GM12864 (cell line): ENCODE data around the gene ABCC9.

Source experiments
- DNase-seq: peaks from one replicate; pipeline ENCODE4 v3.0.0-alpha.2; 2011; ENCODE audit warnings: low read depth
- H3K4me3 ChIP-seq: 2 replicates; pipeline ENCODE4 v1.5.1; 2011; ENCODE audit warnings: mild to moderate bottlenecking, low read depth, low read length, control low read depth
- CTCF ChIP-seq: IDR thresholded peaks from 2 replicates; pipeline ENCODE4 v1.5.1; 2011; ENCODE audit warnings: low read depth, mild to moderate bottlenecking, moderate library complexity, low read length, control low read depth, inconsistent platforms; ENCODE audit errors: missing control alignments

Gene ABCC9

GRCh38 chr12:21763531-21763930 is 177.7 kb downstream of the ABCC9 start:
- DNase-seq, result no peak
- no peak overlapping the region for H3K4me3 ChIP-seq
- TF ChIP-seq CTCF, result no peak

- H3K4me3 ChIP-seq, result no peak overlapping the region
- no peak for TF ChIP-seq CTCF
- DNase-seq, result no peak
Measured at GRCh38 chr12:21759737-21760136, 181.5 kb downstream of the ABCC9 start.

- DNase-seq, result no peak
- no peak for TF ChIP-seq CTCF
Measured at GRCh38 chr12:21757735-21758134, 183.5 kb downstream of the ABCC9 start.

GRCh38 chr12:21756699-21757098 is 184.5 kb downstream of the ABCC9 start:
- no peak for DNase-seq
- no peak overlapping the region for H3K4me3 ChIP-seq
- TF ChIP-seq CTCF, result no peak

More at GRCh38 chr12:21757735-21758134, 183.5 kb downstream of the ABCC9 start:
- no peak overlapping the region for H3K4me3 ChIP-seq

- no peak for TF ChIP-seq CTCF
- H3K4me3 ChIP-seq, result no peak overlapping the region
- DNase-seq, result no peak
Measured at GRCh38 chr12:21751517-21751916, 189.7 kb downstream of the ABCC9 start.
